Measurements from ENCODE around the gene MT1B. TPM values are rescaled to one million over a fixed set of nuclear protein-coding genes. Genes with fewer than 3 reads are reported as not detected.
A peak's percentile ranks its signal among the peaks of the same experiment; 100 is the strongest.

MT1B gene
- total and polyA plus RNA-seq, 2 of the 4 experiments (the other 2 are of a cell fraction): not detected

DNA sequence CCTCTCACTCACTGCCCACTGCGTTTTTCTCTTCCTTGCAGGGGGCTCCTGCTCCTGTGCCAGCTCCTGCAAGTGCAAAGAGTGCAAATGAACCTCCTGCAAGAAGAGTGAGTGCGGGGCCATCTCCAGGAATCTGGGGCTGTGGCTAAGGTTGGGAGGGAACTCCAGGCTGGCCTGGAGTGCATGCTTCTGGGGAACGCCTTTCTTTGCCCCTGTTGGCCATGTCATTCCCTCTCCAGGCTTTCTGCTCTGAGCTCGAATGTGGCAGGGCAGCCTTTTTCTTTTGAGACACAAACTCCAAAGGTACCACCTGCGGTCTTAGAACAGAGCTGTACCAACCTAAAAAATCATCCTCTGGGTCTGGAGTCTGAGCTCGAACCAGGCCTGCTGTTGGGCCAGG, 33.5 kb upstream of the MT1B start:
- dilution Hi-C loops (cut with HindIII; ENCODE audit: low sequenced_read_pairs, unreplicated experiment): no loop called here
- BruUV-seq (replicated peaks): no TSS peak
- peak overlapping the region; percentile 74; the same call in 1 of the 2 replicates for H3K4me2 ChIP-seq (ENCODE audit: low read depth, low read length)

More for the DNA sequence above, 33.5 kb upstream of the MT1B start:
- H3K23ac ChIP-seq (ENCODE audit: low read depth, low read length): peak overlapping the region; percentile 50; the same call in 1 of the 2 replicates
- peak overlapping the region; percentile 89 for H3K4ac ChIP-seq (ENCODE audit: low read depth, low read length)
- peak overlapping the region; percentile 96; the same call in 1 of the 2 replicates for H2AK5ac ChIP-seq (ENCODE audit: low read depth, low read length)
- H3K18ac ChIP-seq (ENCODE audit: low read depth, low read length): no peak overlapping the region
- H3K14ac ChIP-seq (replicated peaks; ENCODE audit: low read depth, low read length): peak overlapping the region; percentile 78; the same call in 1 of the 2 replicates
- H3K9ac ChIP-seq (ENCODE audit: low read depth, low read length): no peak overlapping the region
- peaks cover 2 to 28% of the 10 kb centered on the region in 2 experiments; a peak in 2 of 4 replicates for H3K79me1 ChIP-seq (ENCODE audit: low read depth in 1 of 2, low read length in 2 of 2)
- peaks cover 17% of the 10 kb centered on the region for H3K4me1 ChIP-seq (ENCODE audit: control insufficient read depth, insufficient read depth, low read length)
- no CpG with 5 or more reads among the region's 6 CpGs for WGBS, 2 experiments (ENCODE audit: extremely low coverage in 2 of 2, insufficient read length in 1 of 2)
- H3K4me3 ChIP-seq (ENCODE audit: insufficient read depth, low read depth, low read length): no peak overlapping the region
- intact Hi-C loops (cut with micrococcal nuclease): no loop called here
- ATAC-seq (ENCODE audit: low read depth) (no peak), DNase-seq (no peak)
- H3K56ac ChIP-seq (ENCODE audit: extremely low read depth, insufficient read depth, low read length): no peak overlapping the region
- peak overlapping the region; percentile 30; the same call in 1 of the 2 replicates for H2BK120ac ChIP-seq (ENCODE audit: low read depth, low read length)
- in situ Hi-C loops (cut with MboI; ENCODE audit: low sequenced_read_pairs): no loop called here
- H4K20me1 ChIP-seq (ENCODE audit: insufficient read depth, low read length): no peaks in the 10 kb centered on the region
- H3K36me3 ChIP-seq (ENCODE audit: control insufficient read depth, insufficient read depth, low read length): no peaks in the 10 kb centered on the region
- no peak overlapping the region for H3K27ac ChIP-seq (ENCODE audit: insufficient read depth, low read length)
- H2BK20ac ChIP-seq (ENCODE audit: low read depth, low read length): peak overlapping the region; percentile 51; the same call in 1 of the 2 replicates
- no peak overlapping the region for H2AK9ac ChIP-seq (replicated peaks; ENCODE audit: low read depth, low read length, poor library complexity)
- TF ChIP-seq SMC3 (IDR thresholded peaks at IDR 0.05; ENCODE audit: low read depth, low read length): no peak
- TF ChIP-seq, protein P1, sequence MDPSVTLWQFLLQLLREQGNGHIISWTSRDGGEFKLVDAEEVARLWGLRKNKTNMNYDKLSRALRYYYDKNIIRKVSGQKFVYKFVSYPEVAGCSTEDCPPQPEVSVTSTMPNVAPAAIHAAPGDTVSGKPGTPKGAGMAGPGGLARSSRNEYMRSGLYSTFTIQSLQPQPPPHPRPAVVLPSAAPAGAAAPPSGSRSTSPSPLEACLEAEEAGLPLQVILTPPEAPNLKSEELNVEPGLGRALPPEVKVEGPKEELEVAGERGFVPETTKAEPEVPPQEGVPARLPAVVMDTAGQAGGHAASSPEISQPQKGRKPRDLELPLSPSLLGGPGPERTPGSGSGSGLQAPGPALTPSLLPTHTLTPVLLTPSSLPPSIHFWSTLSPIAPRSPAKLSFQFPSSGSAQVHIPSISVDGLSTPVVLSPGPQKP (IDR thresholded peaks at IDR 0.05; ENCODE audit: borderline replicate concordance, low read depth, low read length): no peak
- no peak for TF ChIP-seq BHLHE40 (IDR thresholded peaks at IDR 0.05; ENCODE audit: low read depth, low read length)
- no peak for TF ChIP-seq NFE2L2 (IDR thresholded peaks at IDR 0.05; ENCODE audit: low read depth, low read length)
- TF ChIP-seq RAD21 (IDR thresholded peaks at IDR 0.05; ENCODE audit: low read length): no peak
- no peak for TF ChIP-seq CHD1 (IDR thresholded peaks at IDR 0.05; ENCODE audit: low read depth, low read length)
- no peak for TF ChIP-seq RFX5 (IDR thresholded peaks at IDR 0.05; ENCODE audit: low read depth, low read length)
- TF ChIP-seq, protein P2, sequence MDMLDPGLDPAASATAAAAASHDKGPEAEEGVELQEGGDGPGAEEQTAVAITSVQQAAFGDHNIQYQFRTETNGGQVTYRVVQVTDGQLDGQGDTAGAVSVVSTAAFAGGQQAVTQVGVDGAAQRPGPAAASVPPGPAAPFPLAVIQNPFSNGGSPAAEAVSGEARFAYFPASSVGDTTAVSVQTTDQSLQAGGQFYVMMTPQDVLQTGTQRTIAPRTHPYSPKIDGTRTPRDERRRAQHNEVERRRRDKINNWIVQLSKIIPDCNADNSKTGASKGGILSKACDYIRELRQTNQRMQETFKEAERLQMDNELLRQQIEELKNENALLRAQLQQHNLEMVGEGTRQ (IDR thresholded peaks at IDR 0.05; ENCODE audit: low read depth, low read length): no peak
- TF ChIP-seq MXI1 (IDR thresholded peaks at IDR 0.05; ENCODE audit: borderline replicate concordance, low read depth, low read length): no peak
- TF ChIP-seq POLR2A (IDR thresholded peaks at IDR 0.05; ENCODE audit: low read depth, low read length): no peak
- TF ChIP-seq, protein P3, sequence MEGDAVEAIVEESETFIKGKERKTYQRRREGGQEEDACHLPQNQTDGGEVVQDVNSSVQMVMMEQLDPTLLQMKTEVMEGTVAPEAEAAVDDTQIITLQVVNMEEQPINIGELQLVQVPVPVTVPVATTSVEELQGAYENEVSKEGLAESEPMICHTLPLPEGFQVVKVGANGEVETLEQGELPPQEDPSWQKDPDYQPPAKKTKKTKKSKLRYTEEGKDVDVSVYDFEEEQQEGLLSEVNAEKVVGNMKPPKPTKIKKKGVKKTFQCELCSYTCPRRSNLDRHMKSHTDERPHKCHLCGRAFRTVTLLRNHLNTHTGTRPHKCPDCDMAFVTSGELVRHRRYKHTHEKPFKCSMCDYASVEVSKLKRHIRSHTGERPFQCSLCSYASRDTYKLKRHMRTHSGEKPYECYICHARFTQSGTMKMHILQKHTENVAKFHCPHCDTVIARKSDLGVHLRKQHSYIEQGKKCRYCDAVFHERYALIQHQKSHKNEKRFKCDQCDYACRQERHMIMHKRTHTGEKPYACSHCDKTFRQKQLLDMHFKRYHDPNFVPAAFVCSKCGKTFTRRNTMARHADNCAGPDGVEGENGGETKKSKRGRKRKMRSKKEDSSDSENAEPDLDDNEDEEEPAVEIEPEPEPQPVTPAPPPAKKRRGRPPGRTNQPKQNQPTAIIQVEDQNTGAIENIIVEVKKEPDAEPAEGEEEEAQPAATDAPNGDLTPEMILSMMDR (conservative IDR thresholded peaks at IDR 0.05; ENCODE audit: low read depth, low read length): no peak
- no peak for TF ChIP-seq FOS (IDR thresholded peaks at IDR 0.05; ENCODE audit: low read depth, low read length)
- TF ChIP-seq MAZ (IDR thresholded peaks at IDR 0.05; ENCODE audit: borderline replicate concordance, low read depth, low read length): no peak
- no peak for TF ChIP-seq MAFK (IDR thresholded peaks at IDR 0.05; ENCODE audit: low read depth, low read length)
- no peak for TF ChIP-seq CEBPB (IDR thresholded peaks at IDR 0.05; ENCODE audit: low read depth, low read length)
- no peak for TF ChIP-seq RCOR1 (IDR thresholded peaks at IDR 0.05; ENCODE audit: insufficient replicate concordance, low read length)
- H3K9me3 ChIP-seq (ENCODE audit: control insufficient read depth, insufficient read depth, low read length): no peaks in the 10 kb centered on the region
- H2BK15ac ChIP-seq (ENCODE audit: low read depth, low read length): 0 out of 3 replicates have a peak overlapping the region, but pooled peaks have one; percentile 97
- no peaks in the 10 kb centered on the region for H3K27me3 ChIP-seq (ENCODE audit: control insufficient read depth, insufficient read depth, low read length)
- no peak overlapping the region for H2AFZ ChIP-seq (replicated peaks; ENCODE audit: low read length, poor library complexity)
- H4K91ac ChIP-seq (ENCODE audit: insufficient read depth, low read depth, low read length): peak overlapping the region; percentile 75; the same call in 1 of the 2 replicates
- H4K5ac ChIP-seq (ENCODE audit: low read depth, low read length): no peak overlapping the region
- no peak overlapping the region for H2BK5ac ChIP-seq (ENCODE audit: low read depth, low read length, poor library complexity, severe bottlenecking)
- H4K8ac ChIP-seq (ENCODE audit: low read depth in 2 of 2, low read length in 2 of 2): peak overlapping the region in 1 of 2 experiments; percentile 72; a peak in 2 of 4 replicates
- H3K9me1 ChIP-seq (ENCODE audit: insufficient read depth, low read length): peaks cover 15% of the 10 kb centered on the region
- CTCF ChIA-PET: interaction anchor here (0.9 to 1.3 kb wide), 2 partner anchors 55 to 84 kb away, joined by 3 read pairs; no protein-coding TSS in a partner anchor
- POLR2A ChIA-PET (ENCODE audit: unreplicated experiment): interaction anchor here (1.0 kb wide), 1 partner anchor 7 kb away, joined by 12 read pairs; the partner anchor contains the start of gene MT1E

Measured in IMR-90 (cell line).